GM18505 (cell line): ENCODE measurements around the gene LIN7A.
A peak's percentile ranks its signal among the peaks of the same experiment; 100 is the strongest.

Experiments used
- ATAC-seq: cut with Tn5 transposase; IDR thresholded peaks from one replicate; pipeline ENCODE4 v1.9.1; 2021; ENCODE audit not compliant: unreplicated experiment
- POLR2A ChIP-seq: IDR thresholded peaks from 4 replicates; pipeline ENCODE4 v1.6.1; 2011; ENCODE audit warnings: borderline replicate concordance; ENCODE audit not compliant: insufficient read depth, insufficient read length; ENCODE audit errors: extremely low read depth

The LIN7A gene

DNA sequence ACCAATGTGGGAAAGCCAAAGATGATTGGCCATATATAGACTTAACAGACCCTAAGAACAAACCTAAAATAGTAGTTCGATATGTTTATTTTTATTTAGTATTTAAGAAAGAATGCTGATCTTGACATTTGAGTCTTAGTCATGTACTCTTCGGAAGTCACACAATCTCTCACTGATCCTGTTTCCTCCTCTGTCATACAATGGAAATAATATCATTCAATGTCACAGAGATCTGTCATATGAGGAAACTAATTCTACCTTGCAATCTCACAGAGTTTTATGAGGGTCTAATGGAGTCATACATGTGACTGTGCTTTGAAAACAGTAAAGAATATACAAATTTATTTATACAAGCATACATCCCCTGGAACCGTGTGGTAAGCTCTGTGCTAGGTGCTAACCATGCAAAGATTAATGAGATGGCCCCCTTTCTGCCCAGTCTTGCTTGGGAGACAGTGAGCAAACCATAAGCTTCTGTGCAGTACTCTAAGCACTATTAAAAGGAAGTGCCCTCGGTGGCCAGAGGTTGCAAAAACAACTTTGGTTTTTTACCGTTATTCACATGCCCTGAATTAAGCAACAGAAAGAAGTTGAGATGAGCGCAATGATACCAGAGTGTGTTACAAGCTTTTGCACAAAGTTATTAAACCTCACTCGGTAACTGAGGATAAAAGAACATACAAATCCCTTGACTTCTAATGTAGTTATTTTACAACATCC, 1.7 kb upstream of the LIN7A start:
- ATAC-seq, result no peak
- no peak for TF ChIP-seq POLR2A

DNA sequence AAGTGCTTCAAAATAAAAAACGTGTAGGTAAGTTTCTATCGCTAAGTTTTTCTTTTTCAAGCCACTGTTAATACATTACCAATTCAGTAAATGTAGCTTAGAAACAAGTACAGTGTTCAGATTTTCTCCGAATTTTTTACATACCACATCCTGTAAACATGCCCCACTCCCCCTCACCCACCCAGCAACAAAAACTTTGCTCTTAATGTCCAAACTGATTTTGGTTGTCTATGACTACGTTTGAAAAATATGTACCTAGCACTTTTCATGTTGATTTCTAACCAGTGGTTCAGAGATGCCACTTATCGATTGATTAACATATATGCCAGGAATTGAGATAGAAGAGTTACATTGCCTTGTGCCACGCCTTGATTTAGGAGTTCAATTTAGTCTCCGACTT, 663 bp upstream of the LIN7A start:
- ATAC-seq, result no peak
- TF ChIP-seq POLR2A, result no peak

DNA sequence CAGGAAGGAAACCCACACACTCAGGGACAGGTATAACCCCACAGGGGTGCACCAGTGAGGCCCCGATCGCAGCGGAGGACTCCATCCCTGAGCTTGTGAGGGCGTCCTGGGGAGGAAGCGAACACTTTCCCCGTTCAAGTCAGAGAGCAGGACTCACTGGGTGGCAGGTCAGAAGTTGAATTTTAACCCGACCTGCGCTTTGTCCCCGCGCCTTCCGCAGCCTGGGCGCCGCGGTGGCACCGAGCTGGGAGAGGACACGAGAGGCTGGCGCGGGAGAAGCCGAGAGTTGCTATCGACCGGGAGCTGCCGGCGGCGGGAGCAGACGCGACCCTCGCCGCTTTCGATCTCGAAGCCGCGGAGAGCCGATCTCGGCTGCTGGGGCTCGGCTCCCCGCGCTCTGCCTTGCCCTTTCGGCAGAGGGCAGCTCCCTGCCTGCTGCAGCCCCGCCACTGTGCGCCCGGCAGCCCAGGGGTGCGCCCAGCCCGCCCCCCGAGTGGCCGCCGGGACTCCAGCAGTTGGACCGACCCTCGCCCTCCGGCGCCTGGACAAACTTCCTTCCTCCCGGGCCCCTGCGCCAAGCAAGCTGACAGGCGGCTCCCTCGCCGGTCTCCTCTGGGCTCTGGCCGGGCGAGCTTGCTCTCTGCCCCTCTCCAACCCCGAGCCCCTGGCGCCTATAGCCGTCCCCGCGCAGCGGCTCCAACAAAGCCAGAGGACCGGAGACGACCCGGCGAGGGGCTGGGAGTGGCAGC, 918 bp downstream of the LIN7A start:
- TF ChIP-seq POLR2A, result peak; percentile 30
- peak; percentile 73 for ATAC-seq

DNA sequence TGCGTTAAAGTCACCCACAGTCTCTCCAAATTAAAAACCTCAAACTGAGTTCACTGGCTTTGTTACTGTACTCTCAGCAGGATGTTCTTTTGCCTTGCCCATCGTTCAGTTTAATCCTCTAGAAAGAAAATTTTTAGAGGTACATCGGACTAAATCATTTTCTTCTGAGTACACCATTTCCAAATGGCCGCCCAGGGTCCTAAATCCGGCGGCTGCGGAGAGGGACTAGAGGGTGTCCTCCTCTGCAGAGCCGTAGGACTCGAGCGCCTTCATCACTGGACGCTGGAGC, 1.4 kb downstream of the LIN7A start:
- no peak for TF ChIP-seq POLR2A
- ATAC-seq, result peak; percentile 1

DNA sequence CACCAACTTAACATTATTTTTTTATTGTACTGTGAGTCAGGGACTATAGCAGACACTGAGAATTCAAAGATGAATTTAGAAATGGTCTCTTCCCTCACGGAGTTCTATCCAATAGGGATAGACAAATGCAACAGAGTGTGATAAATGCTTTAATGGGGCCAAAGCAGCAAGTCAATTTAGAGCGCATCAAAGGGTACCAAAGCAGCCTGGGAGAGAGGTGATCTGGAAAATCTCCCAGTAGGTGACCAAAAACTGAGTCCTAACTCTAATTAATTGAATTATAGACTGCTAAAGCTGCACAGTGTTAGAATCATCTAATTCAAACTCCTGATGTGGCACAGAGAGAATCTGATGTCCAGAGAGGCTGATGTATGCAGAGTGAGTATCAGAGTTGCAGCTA, 2.6 kb downstream of the LIN7A start:
- TF ChIP-seq POLR2A, result no peak
- ATAC-seq, result no peak

DNA sequence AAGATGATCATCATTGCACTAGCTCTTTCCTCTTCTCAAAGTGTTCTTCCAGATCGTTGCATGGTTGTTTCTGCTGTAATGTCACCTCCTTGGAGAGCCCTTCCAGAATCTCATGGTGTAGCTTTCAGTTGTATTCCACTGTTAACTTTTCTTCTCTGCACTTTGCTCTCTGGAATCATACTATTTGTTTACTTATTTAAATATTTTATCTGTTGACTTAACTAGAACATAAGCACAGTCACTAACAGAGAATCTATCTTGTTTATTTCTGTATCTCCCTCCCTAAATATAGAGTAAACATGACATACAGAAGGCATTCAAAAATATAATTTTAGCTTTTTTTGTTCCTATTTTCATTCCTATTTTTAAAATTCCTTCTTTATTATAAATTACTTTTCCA, 11.8 kb downstream of the LIN7A start:
- no peak for ATAC-seq
- TF ChIP-seq POLR2A, result no peak

DNA sequence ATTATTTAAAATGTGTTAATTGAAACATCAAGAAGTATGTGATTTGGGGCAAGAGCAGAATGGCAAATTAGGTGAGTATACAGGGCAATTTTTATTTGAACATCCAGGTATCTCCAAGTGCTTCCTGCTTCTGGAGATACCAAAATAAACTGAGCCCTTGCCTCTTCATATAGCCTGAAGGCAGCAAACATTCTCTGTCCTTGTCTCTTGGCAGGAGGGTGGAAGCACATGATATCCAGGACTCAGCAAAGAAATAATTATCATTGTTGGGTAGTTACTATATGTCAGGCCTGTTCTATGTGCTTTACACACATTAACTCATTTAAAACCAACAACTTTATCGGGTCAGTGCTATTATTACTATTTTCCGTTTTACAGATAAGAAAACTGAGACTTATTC, 12.5 kb downstream of the LIN7A start:
- no peak for ATAC-seq
- TF ChIP-seq POLR2A, result no peak

DNA sequence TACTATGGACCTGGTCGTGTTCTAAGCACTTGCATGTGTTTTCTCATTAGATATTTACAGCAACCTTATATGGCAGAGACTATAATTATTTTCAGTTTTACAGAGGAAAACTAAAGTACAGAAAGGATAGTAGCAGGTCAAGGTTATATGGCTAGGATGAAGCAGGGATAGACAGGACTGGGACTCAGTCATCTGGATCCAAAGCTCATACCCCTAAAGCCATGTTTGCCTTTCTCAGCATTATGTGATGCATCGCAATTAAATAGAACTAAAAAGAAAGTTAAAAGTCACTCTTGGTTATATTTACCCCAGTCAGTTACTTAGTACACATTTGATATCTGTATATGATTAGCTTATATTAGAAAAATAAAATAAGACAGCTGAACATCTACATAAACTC, 13.3 kb downstream of the LIN7A start:
- ATAC-seq, result no peak
- TF ChIP-seq POLR2A, result no peak

DNA sequence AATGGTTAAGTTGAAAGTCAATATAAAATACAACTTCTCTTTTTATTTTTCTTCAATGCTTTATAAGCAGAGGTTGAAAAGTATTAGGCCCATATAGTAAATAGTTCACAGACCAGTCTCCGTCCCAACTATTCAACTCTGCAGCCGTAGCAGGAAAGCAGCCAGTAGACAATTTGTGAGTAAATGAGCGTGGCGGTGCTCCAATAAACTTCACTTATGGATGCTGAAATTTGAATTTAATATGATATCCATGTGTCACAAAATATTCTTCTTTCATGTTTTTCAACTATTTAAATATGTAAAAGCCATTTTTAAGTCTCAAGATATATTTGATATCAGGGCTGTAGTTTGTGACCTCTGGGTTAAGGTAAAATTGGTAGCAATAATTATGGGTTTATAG, 17.7 kb downstream of the LIN7A start:
- ATAC-seq, result no peak
- TF ChIP-seq POLR2A, result no peak

DNA sequence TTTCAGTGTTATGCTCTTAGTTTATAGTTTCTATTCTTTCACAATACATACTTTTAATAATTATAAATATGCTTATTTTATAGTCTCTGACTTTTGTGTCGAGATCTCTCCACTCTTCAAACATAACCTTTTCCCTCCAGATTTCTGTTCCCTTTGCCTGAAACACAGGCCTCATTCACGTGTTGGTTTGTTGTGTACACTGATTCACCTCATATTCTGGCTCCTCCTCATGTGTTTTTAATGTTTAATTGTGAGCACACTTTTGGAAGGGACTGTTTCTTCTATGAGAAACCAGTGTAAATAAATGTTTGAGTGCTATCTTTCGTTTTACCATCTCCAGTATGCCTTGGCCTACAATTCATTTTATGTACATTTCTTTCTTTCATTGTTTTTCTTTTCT, 20.1 kb downstream of the LIN7A start:
- no peak for ATAC-seq

DNA sequence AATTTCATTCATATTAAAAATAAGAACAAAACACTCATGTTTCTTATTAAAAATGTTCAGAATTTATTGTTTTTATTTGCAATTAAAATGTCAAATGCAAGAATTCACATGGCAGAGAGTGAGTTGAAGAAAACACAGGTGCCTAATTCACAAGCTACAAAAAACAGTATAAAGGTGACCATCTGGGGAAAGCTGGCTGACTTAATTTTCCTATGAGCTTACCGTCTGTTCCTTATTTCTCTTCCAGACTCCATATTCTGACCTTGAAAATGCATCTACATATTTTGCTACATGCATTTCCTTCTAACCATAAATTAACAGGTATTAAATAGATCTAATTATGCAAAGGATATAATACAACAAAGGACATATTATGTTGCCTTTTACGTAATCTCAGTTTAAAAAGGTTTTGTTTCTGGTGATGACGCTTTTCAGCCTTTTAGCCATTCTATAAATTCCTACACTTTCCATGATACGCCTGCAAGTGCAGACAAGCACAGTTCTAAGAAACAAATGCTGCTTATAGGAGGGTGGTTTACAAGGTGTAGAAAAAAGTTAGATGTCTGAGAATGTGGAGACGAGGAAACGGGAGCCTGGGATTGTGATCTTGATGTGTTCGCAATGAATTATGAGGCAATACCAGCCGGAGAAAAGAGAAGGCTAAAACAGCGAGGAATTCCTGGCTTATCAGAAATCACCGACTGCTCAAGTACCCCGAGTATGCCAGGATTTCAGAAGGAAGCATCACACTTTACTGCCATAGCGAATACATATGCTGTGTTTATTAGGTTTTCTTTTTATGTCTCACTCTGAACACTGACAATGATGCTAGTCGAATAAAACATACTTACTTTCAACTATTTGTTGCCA, 24.6 kb downstream of the LIN7A start:
- ATAC-seq, result no peak
- TF ChIP-seq POLR2A, result no peak

More for the DNA sequence above, 20.1 kb downstream of the LIN7A start:
- TF ChIP-seq POLR2A, result no peak

DNA sequence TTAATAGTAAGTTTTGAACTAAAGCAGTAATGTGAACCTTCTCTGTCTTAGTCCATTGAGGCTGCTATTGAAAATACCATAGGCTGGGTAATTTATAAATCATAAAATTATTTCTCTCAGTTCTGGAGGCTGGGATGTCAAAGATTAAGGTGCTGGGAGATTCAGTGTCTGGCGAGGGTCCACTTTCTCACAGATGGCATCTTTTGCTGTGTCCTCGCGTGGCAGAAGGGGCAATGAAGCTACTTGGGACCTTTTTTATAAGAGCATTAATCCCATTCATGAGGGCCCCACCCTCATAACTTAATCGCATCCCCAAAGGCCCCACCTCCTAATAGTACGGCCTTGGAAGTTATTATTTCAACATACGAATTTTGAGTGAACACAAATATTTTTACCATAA, 28.4 kb downstream of the LIN7A start:
- no peak for TF ChIP-seq POLR2A
- ATAC-seq, result no peak

DNA sequence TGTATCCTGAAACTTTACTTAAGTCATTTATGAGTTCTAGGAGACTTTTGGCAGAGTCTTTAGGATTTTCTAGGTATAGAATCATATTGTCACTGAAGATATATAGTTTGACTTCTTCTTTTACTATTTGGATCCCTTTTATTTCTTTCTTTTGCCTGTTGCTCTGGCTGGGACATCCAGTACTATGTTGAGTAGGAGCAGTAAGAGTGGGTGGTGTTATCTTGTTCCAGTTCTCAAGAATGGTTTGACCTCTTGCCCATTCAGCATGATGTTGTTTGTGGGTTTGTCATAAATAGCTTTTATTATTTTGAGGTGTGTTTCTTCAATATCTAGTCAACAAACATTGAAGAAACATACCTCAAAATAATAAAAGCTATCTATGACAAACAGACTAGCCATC, 35.0 kb downstream of the LIN7A start:
- no peak for TF ChIP-seq POLR2A
- no peak for ATAC-seq

DNA sequence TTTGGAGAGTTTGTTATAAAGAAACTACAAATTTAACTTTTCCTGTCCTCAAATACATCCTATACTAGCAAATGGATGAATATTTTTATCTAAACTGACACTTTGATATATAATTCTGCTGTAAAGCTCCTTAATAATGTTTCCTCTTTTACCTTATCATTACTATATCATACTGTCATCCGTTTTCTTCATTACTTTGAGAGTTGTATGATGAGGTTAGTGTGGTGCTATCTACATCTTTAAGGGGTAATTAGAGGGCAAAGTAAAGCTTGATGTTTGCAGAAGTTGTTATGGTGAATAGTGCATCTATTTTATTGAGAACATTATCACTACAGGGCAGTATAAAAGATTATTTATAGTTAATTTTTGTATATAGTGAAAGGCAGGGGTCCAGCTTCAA, 36.1 kb downstream of the LIN7A start:
- no peak for ATAC-seq
- no peak for TF ChIP-seq POLR2A
